Nephron progenitor cell (in vitro differentiated cells): ENCODE results near the gene CRNKL1.
A peak's percentile ranks its signal among the peaks of the same experiment; 100 is the strongest.

ENCODE experiments used
- DNase-seq: peaks from one replicate; pipeline ENCODE4 v3.0.0; 2021
- H3K27ac Mint-ChIP-seq: 2 replicates; pipeline ENCODE4 v1.8.0; 2021; ENCODE audit warnings: mild to moderate bottlenecking, moderate library complexity, mixed read lengths
- H3K27me3 Mint-ChIP-seq: 2 replicates; pipeline ENCODE4 v1.8.0; 2021; ENCODE audit warnings: mild to moderate bottlenecking, low read depth, mixed read lengths; ENCODE audit not compliant: poor library complexity
- H3K36me3 Mint-ChIP-seq: 2 replicates; pipeline ENCODE4 v1.8.0; 2021; ENCODE audit warnings: low read depth, mixed read lengths
- H3K4me1 Mint-ChIP-seq: 2 replicates; pipeline ENCODE4 v1.8.0; 2021; ENCODE audit warnings: mixed read lengths
- H3K4me3 Mint-ChIP-seq: 2 replicates; pipeline ENCODE4 v1.8.0; 2021; ENCODE audit warnings: mild to moderate bottlenecking, moderate library complexity, mixed read lengths
- H3K9me3 Mint-ChIP-seq: 2 replicates; pipeline ENCODE4 v1.8.0; 2021; ENCODE audit warnings: mild to moderate bottlenecking, moderate library complexity, mixed read lengths
- CTCF ChIP-seq: fragments of 200-600 bp; sonication (generic); IDR thresholded peaks from 2 replicates; pipeline ENCODE4 v1.5.0; 2021; ENCODE audit warnings: antibody characterized with exemption

CRNKL1 gene

GRCh38 chr20:20020908-20021307 lies 31.4 kb downstream of the CRNKL1 start:
- Mint-ChIP-seq H3K27ac (peak overlapping the region; percentile 50), H3K9me3 (no peaks in the 10 kb centered on the region), H3K4me3 (no peak overlapping the region), H3K36me3 (peaks cover 10% of the 10 kb centered on the region), H3K27me3 (no peaks in the 10 kb centered on the region), H3K4me1 (peaks cover 46% of the 10 kb centered on the region)
- no peak for DNase-seq
- TF ChIP-seq CTCF, result no peak

GRCh38 chr20:20019123-20019522 lies 33.1 kb downstream of the CRNKL1 start:
- H3K4me3 Mint-ChIP-seq, result peak overlapping the region; percentile 81
- peaks cover 52% of the 10 kb centered on the region for H3K4me1 Mint-ChIP-seq
- TF ChIP-seq CTCF, result no peak
- no peak overlapping the region for H3K27ac Mint-ChIP-seq
- DNase-seq, result no peak
- H3K27me3 Mint-ChIP-seq, result no peaks in the 10 kb centered on the region
- H3K36me3 Mint-ChIP-seq, result peaks cover 8% of the 10 kb centered on the region
- H3K9me3 Mint-ChIP-seq, result no peaks in the 10 kb centered on the region

GRCh38 chr20:20018366-20018765 lies 33.9 kb downstream of the CRNKL1 start:
- no peak for DNase-seq
- TF ChIP-seq CTCF, result no peak
- Mint-ChIP-seq H3K9me3 (no peaks in the 10 kb centered on the region), H3K36me3 (peaks cover under 1% of the 10 kb centered on the region), H3K27ac (peak overlapping the region; percentile 7), H3K4me3 (peak overlapping the region; percentile 81), H3K4me1 (peaks cover 52% of the 10 kb centered on the region), H3K27me3 (no peaks in the 10 kb centered on the region)

- H3K36me3 Mint-ChIP-seq, result no peaks in the 10 kb centered on the region
- H3K4me1 Mint-ChIP-seq, result peaks cover 52% of the 10 kb centered on the region
- no peak overlapping the region for H3K27ac Mint-ChIP-seq
- H3K27me3 Mint-ChIP-seq, result no peaks in the 10 kb centered on the region
- H3K9me3 Mint-ChIP-seq, result no peaks in the 10 kb centered on the region
- DNase-seq, result no peak
- no peak for TF ChIP-seq CTCF
- H3K4me3 Mint-ChIP-seq, result peak overlapping the region; percentile 81
Observed at GRCh38 chr20:20017844-20018185, 34.5 kb downstream of the CRNKL1 start.

- Mint-ChIP-seq H3K36me3 (no peaks in the 10 kb centered on the region), H3K4me3 (peak within 1 kb of the TSS; percentile 81), H3K9me3 (no peaks in the 10 kb centered on the region), H3K4me1 (peaks cover 58% of the 10 kb centered on the region), H3K27me3 (no peaks in the 10 kb centered on the region), H3K27ac (peak within 1 kb of the TSS; percentile 91)
- peak; percentile 94 for DNase-seq
- TF ChIP-seq CTCF, result peak; percentile 63
Observed at GRCh38 chr20:20017001-20017843, 35.0 kb downstream of the CRNKL1 start, which contains the start of gene NAA20. TSS of gene NAA20 (plus strand) at chr20:20017362. CDS start at chr20:20017397, 35 bp downstream.

- TF ChIP-seq CTCF, result no peak
- no peak overlapping the region for H3K4me3 Mint-ChIP-seq
- no peak overlapping the region for H3K27ac Mint-ChIP-seq
- DNase-seq, result no peak
- no peaks in the 10 kb centered on the region for H3K27me3 Mint-ChIP-seq
- H3K9me3 Mint-ChIP-seq, result no peaks in the 10 kb centered on the region
- H3K36me3 Mint-ChIP-seq, result no peaks in the 10 kb centered on the region
- peaks cover 55% of the 10 kb centered on the region for H3K4me1 Mint-ChIP-seq
Observed at GRCh38 chr20:20014659-20015058, 37.6 kb downstream of the CRNKL1 start.
